Smooth muscle cell (in vitro differentiated cells): ENCODE results near the gene PHACTR4. TPM values are rescaled to one million over a fixed set of nuclear protein-coding genes. Genes with fewer than 3 reads are reported as not detected.
"Not testable (repeated sequence)": the region's sequence is repeated elsewhere in the genome, so short reads cannot be mapped to it uniquely, and the experiment has no call there.

Experiments
- DNase-seq: peaks from one replicate; lab custom pipeline; 2025; ENCODE audit not compliant: unreplicated experiment; lab: John Stamatoyannopoulos, UW
- H2AFZ ChIP-seq: fragments of 200-600 bp; sonication (generic); 2 replicates; pipeline ENCODE4 v1.6.0; 2016; ENCODE audit warnings: antibody characterized with exemption, low read depth, mild to moderate bottlenecking
- H3F3A ChIP-seq: fragments of 200-600 bp; sonication (generic); 2 replicates; pipeline ENCODE4 v1.6.0; 2017; ENCODE audit warnings: antibody characterized with exemption, low read depth
- H3K27ac ChIP-seq: fragments of 200-600 bp; sonication (generic); 2 replicates; pipeline ENCODE4 v1.5.1; 2016; ENCODE audit warnings: low read depth, mild to moderate bottlenecking
- H3K27me3 ChIP-seq: fragments of 200-600 bp; sonication (generic); 2 replicates; pipeline ENCODE4 v1.6.1; 2016; ENCODE audit warnings: low read depth, mild to moderate bottlenecking
- H3K36me3 ChIP-seq: fragments of 200-600 bp; sonication (generic); 2 replicates; pipeline ENCODE4 v1.5.1; 2016; ENCODE audit warnings: low read depth
- H3K4me1 ChIP-seq: fragments of 200-600 bp; sonication (generic); 2 replicates; pipeline ENCODE4 v1.5.1; 2016; ENCODE audit warnings: low read depth
- H3K4me2 ChIP-seq: fragments of 200-600 bp; sonication (generic); 2 replicates; pipeline ENCODE4 v1.6.0; 2016; ENCODE audit warnings: mild to moderate bottlenecking
- H3K4me3 ChIP-seq: fragments of 200-600 bp; sonication (generic); 2 replicates; pipeline ENCODE4 v1.5.1; 2016; ENCODE audit warnings: mild to moderate bottlenecking
- H3K79me2 ChIP-seq: fragments of 200-600 bp; sonication (generic); 2 replicates; pipeline ENCODE4 v1.6.0; 2016; ENCODE audit warnings: low read depth, mild to moderate bottlenecking
- H3K9ac ChIP-seq: fragments of 200-600 bp; sonication (generic); 2 replicates; pipeline ENCODE4 v1.6.0; 2016; ENCODE audit warnings: low read depth
- H3K9me3 ChIP-seq: fragments of 200-600 bp; sonication (generic); replicated peaks from 2 replicates; pipeline ENCODE4 v1.5.1; 2016; ENCODE audit warnings: low read depth
- H4K20me1 ChIP-seq: fragments of 200-600 bp; sonication (generic); 2 replicates; pipeline ENCODE4 v1.6.0; 2016; ENCODE audit warnings: low read depth
- CTCF ChIP-seq: fragments of 200-600 bp; sonication (generic); IDR thresholded peaks from 2 replicates; pipeline ENCODE4 v1.5.1; 2017; ENCODE audit warnings: borderline replicate concordance, mild to moderate bottlenecking, antibody characterized with exemption; ENCODE audit not compliant: insufficient read depth, poor library complexity, severe bottlenecking
- WGBS: methylation state at CpG from one replicate; pipeline ENCODE4 v1.1.7; 2016; ENCODE audit warnings: low lambda C conversion rate; 5-methylcytosine and 5-hydroxymethylcytosine counted together
- polyA plus RNA-seq: library from polyadenylated mRNA; unstranded; fragments of >200 nt; fragmentation: Nextera tagmentation; extraction: Ambion mirVana; gene quantifications from 2 replicates; pipeline ENCODE4 v1.2.1, GENCODE V29; 2016
- total RNA-seq: library from RNA; depleted of rRNA; stranded (reverse); fragments of >200 nt; gene quantifications from 2 replicates; pipeline ENCODE4 v1.2.3, GENCODE V29; 2014

PHACTR4 gene
- total and polyA plus RNA-seq, 2 experiments from 2014 or later, result 15.2 to 20.2 TPM

GRCh38 chr1:28441674-28442073 is 72.1 kb downstream of the PHACTR4 start:
- Histone ChIP-seq H2AFZ (no peak overlapping the region), H3K4me3 (no peak overlapping the region), H3F3A (peaks cover 16% of the 10 kb centered on the region), H3K36me3 (no peaks in the 10 kb centered on the region), H3K9me3 (no peaks in the 10 kb centered on the region), H3K79me2 (peaks cover 29% of the 10 kb centered on the region), H3K9ac (no peak overlapping the region), H3K27ac (peak overlapping the region; percentile 45), H3K4me1 (peaks cover 15% of the 10 kb centered on the region), H3K4me2 (peak overlapping the region; percentile 31), H3K27me3 (no peaks in the 10 kb centered on the region), H4K20me1 (peaks cover 23% of the 10 kb centered on the region)
- WGBS, result 66% methylated on average over 4 of the region's 4 CpGs
- no peak for DNase-seq
- no peak for TF ChIP-seq CTCF

GRCh38 chr1:28443550-28443949 is 74.0 kb downstream of the PHACTR4 start:
- H3K4me2 ChIP-seq, result no peak overlapping the region
- H3K79me2 ChIP-seq, result peaks cover 29% of the 10 kb centered on the region
- H3K9me3 ChIP-seq, result no peaks in the 10 kb centered on the region
- peaks cover 6% of the 10 kb centered on the region for H3K4me1 ChIP-seq
- no peak overlapping the region for H3K4me3 ChIP-seq
- 98% methylated on average over 3 of the region's 3 CpGs for WGBS
- no peaks in the 10 kb centered on the region for H3K27me3 ChIP-seq
- peaks cover 14% of the 10 kb centered on the region for H4K20me1 ChIP-seq
- H3K36me3 ChIP-seq, result no peaks in the 10 kb centered on the region
- H3K27ac ChIP-seq, result no peak overlapping the region
- H3K9ac ChIP-seq, result no peak overlapping the region
- no peak for TF ChIP-seq CTCF
- no peak for DNase-seq
- H3F3A ChIP-seq, result peaks cover 9% of the 10 kb centered on the region
- H2AFZ ChIP-seq, result no peak overlapping the region

- DNase-seq, result no peak
- Histone ChIP-seq H3K36me3 (no peaks in the 10 kb centered on the region), H3K27ac (no peak overlapping the region), H3K79me2 (peaks cover 27% of the 10 kb centered on the region), H4K20me1 (peaks cover 27% of the 10 kb centered on the region), H3K4me3 (no peak overlapping the region), H3K27me3 (no peaks in the 10 kb centered on the region), H3F3A (no peaks in the 10 kb centered on the region), H2AFZ (no peak overlapping the region), H3K9me3 (no peaks in the 10 kb centered on the region), H3K4me2 (no peak overlapping the region), H3K4me1 (no peaks in the 10 kb centered on the region), H3K9ac (no peak overlapping the region)
- WGBS, result 84% methylated on average over 4 of the region's 4 CpGs
- no peak for TF ChIP-seq CTCF
Observed at GRCh38 chr1:28447679-28448078, 78.1 kb downstream of the PHACTR4 start.

GRCh38 chr1:28448094-28448611 is 78.6 kb downstream of the PHACTR4 start:
- not testable (repeated sequence) for H3K4me2 ChIP-seq, H2AFZ ChIP-seq, H3K36me3 ChIP-seq, H3K4me3 ChIP-seq, H3K27me3 ChIP-seq, H3F3A ChIP-seq, H3K27ac ChIP-seq, H3K4me1 ChIP-seq, H3K9ac ChIP-seq, H3K9me3 ChIP-seq, DNase-seq
- peaks cover 27% of the 10 kb centered on the region for H4K20me1 ChIP-seq
- H3K79me2 ChIP-seq, result peaks cover 25% of the 10 kb centered on the region
- WGBS, result 95% methylated on average over 8 of the region's 8 CpGs
